Mammary epithelial cell (primary cell): ENCODE measurements around the gene CD5L.

ENCODE experiments used
- EZH2 ChIP-seq: IDR thresholded peaks from 2 replicates; pipeline ENCODE4 v1.6.1; 2012; ENCODE audit warnings: low read length, inconsistent platforms, borderline replicate concordance
- TF ChIP-seq, protein P1 (sequence below), 2 donors: IDR thresholded peaks in 1 of 2; conservative IDR thresholded peaks in 1 of 2; 2 replicates each; pipeline ENCODE4 v1.5.1; 2011 to 2012; ENCODE audit warnings: inconsistent platforms in 2 of 2, low read length in 2 of 2, mild to moderate bottlenecking in 2 of 2, control low read depth in 1 of 2, low read depth in 1 of 2; ENCODE audit not compliant: insufficient read depth in 1 of 2; ENCODE audit errors: extremely low read depth in 1 of 2

DNA sequence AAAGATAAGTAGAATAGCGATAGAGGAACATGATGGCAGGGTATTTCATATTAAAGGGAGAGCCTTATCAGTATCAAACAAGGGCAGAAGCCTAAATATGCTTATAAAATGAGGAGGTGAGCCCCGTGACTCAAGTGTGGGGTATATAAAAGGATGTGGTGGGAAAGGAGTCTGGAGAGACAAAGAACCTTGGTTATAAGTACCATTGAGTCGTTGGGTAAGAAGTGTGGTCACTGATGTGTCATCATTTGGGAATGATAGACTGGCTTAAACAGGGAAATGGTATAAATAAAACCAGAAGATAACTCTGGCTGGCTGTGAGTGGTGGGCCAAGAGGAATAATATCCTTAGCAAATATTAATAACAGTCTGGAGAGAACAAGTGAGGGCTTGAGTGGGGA lies 10.9 kb upstream of the CD5L start:
- TF ChIP-seq, protein P1, sequence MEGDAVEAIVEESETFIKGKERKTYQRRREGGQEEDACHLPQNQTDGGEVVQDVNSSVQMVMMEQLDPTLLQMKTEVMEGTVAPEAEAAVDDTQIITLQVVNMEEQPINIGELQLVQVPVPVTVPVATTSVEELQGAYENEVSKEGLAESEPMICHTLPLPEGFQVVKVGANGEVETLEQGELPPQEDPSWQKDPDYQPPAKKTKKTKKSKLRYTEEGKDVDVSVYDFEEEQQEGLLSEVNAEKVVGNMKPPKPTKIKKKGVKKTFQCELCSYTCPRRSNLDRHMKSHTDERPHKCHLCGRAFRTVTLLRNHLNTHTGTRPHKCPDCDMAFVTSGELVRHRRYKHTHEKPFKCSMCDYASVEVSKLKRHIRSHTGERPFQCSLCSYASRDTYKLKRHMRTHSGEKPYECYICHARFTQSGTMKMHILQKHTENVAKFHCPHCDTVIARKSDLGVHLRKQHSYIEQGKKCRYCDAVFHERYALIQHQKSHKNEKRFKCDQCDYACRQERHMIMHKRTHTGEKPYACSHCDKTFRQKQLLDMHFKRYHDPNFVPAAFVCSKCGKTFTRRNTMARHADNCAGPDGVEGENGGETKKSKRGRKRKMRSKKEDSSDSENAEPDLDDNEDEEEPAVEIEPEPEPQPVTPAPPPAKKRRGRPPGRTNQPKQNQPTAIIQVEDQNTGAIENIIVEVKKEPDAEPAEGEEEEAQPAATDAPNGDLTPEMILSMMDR (conservative IDR thresholded peaks at IDR 0.05 in 1 of 2, IDR thresholded peaks at IDR 0.05 in 1 of 2; ENCODE audit: extremely low read depth in 1 of 2, insufficient read depth in 1 of 2, low read depth in 1 of 2, low read length in 2 of 2): no peak
- no peak for TF ChIP-seq EZH2
